DLD1 (cell line): ENCODE measurements around the gene FGF5.

Experiments
- in situ Hi-C: cut with HindIII; loops from 2 replicates; pipeline ENCODE4 v1.10.0; 2017; ENCODE audit warnings: low sequenced_read_pairs

Gene FGF5

GRCh38 chr4:80252953-80253352 lies 13.5 kb upstream of the FGF5 start:
- in situ Hi-C loops, result no loop called here

GRCh38 chr4:80253510-80253909 lies 13.0 kb upstream of the FGF5 start:
- in situ Hi-C loops, result no loop called here

- in situ Hi-C loops, result no loop called here
Measured at GRCh38 chr4:80254114-80254513, 12.3 kb upstream of the FGF5 start.

GRCh38 chr4:80255329-80256095 lies 11.0 kb upstream of the FGF5 start:
- in situ Hi-C loops, result no loop called here

- in situ Hi-C loops, result no loop called here
Measured at GRCh38 chr4:80257851-80258250, 8.6 kb upstream of the FGF5 start.

GRCh38 chr4:80259012-80259411 lies 7.5 kb upstream of the FGF5 start:
- in situ Hi-C loops, result no loop called here

- in situ Hi-C loops, result no loop called here
Measured at GRCh38 chr4:80259817-80260216, 6.6 kb upstream of the FGF5 start.

GRCh38 chr4:80261989-80262600 lies 4.4 kb upstream of the FGF5 start:
- in situ Hi-C loops, result no loop called here

GRCh38 chr4:80263541-80264351 lies 2.7 kb upstream of the FGF5 start:
- in situ Hi-C loops, result no loop called here

GRCh38 chr4:80264352-80264647 lies 2.2 kb upstream of the FGF5 start:
- in situ Hi-C loops, result no loop called here

- in situ Hi-C loops, result no loop called here
Measured at GRCh38 chr4:80264825-80265224, 1.6 kb upstream of the FGF5 start.

GRCh38 chr4:80265571-80266252 lies 752 bp upstream of the FGF5 start:
- in situ Hi-C loops, result no loop called here

- in situ Hi-C loops, result no loop called here
Measured at GRCh38 chr4:80266902-80267380, 477 bp downstream of the FGF5 start.

- in situ Hi-C loops, result no loop called here
Measured at GRCh38 chr4:80268081-80268823, 1.8 kb downstream of the FGF5 start.

- in situ Hi-C loops, result no loop called here
Measured at GRCh38 chr4:80268936-80269335, 2.5 kb downstream of the FGF5 start.

- in situ Hi-C loops, result no loop called here
Measured at GRCh38 chr4:80270321-80270720, 3.9 kb downstream of the FGF5 start.

- in situ Hi-C loops, result no loop called here
Measured at GRCh38 chr4:80270868-80271267, 4.4 kb downstream of the FGF5 start.

- in situ Hi-C loops, result no loop called here
Measured at GRCh38 chr4:80271801-80272200, 5.3 kb downstream of the FGF5 start.

GRCh38 chr4:80276931-80277330 lies 10.5 kb downstream of the FGF5 start:
- in situ Hi-C loops, result no loop called here

GRCh38 chr4:80279751-80280150 lies 13.3 kb downstream of the FGF5 start:
- in situ Hi-C loops, result no loop called here

- in situ Hi-C loops, result no loop called here
Measured at GRCh38 chr4:80286451-80286850, 20.0 kb downstream of the FGF5 start.
